HG03354 (cell line): ENCODE measurements around the gene E2F2.
"Not testable (repeated sequence)": the region's sequence is repeated elsewhere in the genome, so short reads cannot be mapped to it uniquely, and the experiment has no call there.

ENCODE experiments used
- ATAC-seq: cut with Tn5 transposase; IDR thresholded peaks from one replicate; pipeline ENCODE4 v1.9.1; 2021; ENCODE audit warnings: mild to moderate bottlenecking; ENCODE audit not compliant: unreplicated experiment, poor library complexity, severe bottlenecking

E2F2 gene

DNA sequence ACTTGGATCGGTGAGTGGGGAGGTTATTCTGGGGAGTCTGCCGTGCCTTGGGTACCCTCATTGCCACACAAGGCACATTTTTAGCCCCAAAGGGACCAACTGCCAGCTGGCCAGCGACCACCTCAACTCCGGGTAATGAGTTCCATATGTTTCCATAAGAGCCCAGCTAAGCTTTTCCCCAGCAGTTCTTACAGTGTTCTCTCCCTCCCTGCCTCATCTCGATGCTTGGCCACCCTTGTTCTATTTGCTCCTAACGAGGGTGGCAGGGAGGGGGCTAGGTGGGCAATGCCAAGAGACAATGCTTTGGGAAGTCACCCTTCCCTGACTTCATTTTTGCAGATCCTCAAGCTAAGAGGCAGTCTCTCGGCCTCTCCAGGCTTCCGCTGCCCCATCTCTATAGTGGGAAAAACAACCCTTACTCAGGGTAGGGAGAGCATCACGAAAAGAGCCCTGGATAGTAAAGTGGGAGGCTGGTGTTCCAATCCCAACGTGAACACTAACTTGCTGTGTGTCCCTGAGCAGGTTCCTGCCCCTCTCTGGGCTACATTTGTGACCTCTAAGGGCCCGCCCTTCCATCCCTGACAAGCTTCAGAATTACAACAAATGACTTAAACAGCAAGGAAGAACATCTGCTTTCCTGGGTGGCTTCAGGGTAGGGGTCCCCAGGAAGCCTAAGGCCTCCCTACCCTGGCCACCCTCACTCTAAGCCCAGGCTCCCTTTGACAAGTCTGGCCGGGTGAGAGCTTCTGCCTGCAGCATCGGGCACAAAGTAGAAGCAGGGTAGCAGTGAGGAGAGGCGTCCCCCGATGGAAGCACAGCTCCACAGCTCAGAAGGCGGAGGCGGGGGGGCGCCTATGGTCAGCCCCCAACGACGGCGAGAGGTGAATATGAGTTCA, 22.4 kb upstream of the E2F2 start:
- ATAC-seq = no peak

DNA sequence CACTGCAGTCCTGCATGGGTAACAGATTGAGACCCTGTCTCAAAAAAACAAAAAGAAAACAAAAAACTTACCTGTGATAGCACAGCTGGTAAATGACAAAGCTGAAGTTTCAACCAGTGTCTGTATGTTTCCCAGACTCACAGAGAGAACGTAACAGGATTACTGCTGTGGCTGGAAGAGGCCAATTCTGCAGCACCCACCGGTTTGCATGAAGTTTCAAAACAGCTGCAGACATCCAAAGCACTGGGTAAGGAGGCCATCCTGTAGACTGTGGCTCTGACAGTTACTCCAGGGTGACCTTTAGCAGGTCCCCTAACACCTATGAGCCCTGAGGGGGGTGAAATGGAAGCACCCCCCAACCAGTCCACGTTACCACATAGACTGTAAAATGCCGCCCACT, 20.8 kb upstream of the E2F2 start:
- ATAC-seq = no peak

DNA sequence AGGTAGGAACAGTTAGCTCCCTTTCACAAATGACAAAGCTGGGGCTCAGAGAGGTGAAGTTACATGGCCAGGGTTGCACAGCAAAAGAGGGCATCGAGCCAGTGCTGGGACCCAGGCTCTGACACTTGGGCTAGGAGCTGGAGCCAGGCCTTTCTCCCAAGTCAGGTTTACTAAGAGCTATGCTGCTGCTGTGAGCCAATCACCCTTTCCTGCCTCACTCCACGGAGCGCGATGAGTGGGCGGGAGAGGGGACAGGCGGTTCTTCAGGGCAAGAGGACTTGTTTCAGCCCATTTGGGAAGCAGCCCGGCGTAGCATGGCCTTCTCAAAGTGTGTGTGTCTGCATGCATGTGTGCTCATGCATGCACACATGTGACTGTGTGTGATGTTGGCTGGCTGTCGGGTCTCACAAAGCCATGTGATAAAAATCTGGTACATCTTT, 17.7 kb upstream of the E2F2 start:
- no peak for ATAC-seq

DNA sequence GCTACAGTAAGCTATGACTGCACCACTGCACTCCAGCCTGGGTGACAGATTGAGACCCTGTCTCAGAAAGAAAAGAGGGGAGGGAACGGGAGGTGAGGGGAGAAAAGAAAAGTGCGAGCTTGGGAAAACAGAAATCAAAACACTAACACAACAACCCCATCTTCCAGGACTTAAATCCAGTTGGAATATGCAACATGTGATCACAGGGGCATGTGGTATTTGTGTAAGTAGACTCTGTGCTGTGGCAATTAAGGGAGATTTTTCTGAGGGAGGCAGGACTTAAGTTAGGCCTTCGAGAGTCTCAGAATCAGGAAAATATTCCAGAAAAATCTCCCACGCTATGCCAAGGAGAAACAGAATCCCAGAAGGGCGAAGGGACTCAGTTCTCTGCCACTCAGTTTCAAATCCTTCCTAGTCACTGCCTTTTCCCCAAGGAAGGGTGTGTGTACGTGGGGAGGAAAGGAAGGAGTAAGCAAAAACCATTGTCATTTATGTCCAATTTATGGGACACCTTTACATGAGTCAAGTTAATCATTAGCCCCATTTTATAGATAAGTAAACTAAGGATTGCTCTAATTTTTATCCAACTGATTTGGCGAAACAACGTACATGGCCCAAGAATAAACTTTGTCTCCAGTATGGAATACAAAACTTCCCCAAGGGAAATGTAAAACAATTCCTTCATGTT, 16.0 kb upstream of the E2F2 start:
- no peak for ATAC-seq

DNA sequence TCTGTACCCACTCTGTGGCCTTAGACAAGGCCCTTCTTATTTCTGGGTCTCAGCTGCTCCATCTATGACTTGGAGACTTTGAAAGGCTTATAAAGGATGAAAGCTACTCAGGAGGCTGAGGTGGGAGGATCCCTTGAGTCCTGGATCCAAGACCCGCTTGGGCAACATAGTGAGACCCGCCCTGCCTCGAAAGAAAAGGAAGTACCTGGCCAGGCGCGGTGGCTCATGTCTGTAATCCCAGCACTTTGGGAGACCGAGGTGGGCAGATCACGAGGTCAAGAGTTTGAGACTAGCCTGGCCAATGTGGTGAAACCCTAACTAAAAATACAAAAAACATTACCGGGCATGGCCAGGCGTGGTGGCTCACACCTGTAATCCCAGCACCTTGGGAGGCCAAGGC, 14.8 kb upstream of the E2F2 start:
- no peak for ATAC-seq

DNA sequence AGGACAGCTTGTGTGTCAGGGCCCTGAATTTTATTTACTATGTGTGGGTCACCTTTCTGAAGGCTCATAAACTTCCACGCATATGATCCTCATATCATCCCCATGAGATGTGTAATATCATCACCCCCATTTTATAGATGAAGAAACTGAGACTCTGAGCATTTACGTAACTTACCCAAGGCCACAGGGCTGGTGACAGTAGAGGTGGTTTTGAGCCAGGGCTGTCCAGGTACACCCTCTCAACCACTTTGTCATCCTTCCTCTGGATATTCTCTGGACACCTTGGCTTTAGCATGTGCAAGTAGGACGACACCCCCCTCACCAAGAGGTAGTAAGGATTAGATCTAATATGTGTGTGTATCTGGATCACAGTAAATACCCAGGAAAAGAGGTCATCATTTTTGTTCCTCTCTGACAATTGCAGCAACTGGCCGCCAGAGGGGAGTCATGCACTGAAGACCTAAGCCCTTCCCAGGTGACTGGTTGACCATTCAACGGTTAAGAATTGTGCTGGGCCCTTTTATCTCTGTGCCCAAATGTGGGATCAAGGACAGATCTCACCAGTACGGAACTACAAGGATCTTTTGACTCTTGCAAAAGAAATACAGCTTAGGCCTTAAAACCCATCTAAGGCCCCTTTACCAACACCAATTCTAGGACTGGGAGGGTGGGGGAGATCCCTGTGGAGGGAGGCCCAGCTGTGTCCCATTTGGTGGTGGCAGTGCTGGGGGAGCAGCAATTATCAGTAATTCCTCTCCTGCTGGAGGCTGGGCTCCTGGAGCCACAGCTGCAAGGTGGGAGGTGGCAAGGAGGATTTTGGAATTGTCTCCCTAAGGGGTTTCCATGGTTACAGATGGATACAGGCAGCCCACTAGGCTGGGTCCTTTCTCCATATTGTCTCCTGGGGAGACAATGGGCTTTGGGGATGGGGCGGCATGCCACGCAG, 13.7 kb upstream of the E2F2 start:
- ATAC-seq = no peak

DNA sequence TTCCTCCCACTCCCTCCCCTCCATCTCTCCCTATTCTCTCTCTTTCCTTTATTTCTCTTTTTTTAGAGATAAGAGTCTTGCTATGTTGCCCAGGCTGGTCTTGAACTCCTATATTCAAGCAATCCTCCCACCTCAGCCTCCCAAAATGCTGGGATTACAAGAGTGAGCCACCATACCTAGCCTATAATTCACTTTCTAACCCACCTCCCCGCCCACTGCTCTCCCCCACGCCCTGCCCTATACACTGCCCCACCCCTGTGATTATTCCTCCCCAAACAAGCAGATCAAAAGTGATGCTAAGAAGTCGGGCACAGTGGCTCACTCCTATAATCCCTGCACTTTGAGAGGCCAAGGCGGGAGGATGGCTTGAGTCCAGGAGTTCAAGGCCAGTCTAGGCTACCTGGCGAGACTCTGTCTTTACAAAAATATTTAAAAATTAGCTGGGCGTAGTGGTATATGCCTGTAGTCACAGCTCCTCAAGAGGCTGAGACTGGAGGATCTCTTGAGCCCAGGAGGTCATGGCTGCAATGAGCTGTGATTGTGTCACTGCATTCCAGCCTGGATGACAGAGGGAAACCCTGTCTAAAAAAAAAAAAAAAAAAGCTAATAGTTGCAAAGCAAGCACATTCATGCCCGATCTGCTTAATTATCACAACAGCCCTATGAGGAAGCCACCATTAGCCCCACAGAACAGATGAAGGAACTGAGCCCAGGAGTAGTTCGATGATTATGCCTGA, 12.8 kb upstream of the E2F2 start:
- no peak for ATAC-seq

DNA sequence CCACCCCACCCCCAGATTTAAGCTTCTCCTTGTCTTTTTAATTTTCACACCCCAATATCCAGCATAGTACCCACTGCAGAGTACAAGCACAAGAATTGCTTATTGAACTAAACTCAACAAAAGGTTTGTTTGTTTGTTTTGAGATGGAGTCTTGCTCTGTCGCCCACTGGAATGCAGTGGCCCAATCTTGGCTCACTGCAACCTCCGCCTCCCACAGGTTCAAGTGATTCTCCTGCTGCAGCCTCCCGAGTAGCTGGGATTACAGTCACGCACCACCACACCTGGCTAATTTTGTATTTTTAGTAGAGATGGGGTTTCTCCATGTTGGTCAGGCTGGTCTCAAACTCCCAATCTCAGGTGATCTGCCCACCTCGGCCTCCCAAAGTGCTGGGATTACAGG, 11.9 kb upstream of the E2F2 start:
- ATAC-seq = not testable (repeated sequence)

DNA sequence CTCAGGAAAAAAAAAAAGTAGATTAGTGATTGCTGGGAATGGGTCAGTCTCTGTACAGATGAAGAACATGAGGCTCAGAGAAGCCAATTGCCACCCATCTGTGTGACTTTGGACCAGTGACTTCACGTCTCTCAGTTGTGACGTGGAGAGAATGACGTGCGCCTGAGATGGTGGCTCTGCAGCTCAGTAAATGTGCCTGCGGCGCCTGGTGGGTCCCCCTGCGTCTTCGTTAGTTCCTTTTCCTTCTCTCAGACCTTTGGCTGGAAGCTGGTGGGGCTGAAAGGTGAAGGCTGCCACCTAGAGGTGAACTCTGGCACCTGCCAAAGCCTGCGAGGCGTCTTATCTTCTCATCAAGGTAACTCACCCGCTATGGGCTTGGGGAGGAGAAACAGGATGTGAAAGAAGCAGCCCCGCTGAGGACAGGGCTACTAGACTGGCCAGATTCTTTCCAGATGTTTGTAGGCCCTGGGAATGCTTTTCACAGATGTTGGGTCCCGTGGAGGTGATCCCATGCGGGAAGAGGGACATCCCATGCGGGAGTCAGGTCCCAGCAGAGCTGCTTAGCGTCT, 8.7 kb upstream of the E2F2 start:
- ATAC-seq = peak; percentile 79

DNA sequence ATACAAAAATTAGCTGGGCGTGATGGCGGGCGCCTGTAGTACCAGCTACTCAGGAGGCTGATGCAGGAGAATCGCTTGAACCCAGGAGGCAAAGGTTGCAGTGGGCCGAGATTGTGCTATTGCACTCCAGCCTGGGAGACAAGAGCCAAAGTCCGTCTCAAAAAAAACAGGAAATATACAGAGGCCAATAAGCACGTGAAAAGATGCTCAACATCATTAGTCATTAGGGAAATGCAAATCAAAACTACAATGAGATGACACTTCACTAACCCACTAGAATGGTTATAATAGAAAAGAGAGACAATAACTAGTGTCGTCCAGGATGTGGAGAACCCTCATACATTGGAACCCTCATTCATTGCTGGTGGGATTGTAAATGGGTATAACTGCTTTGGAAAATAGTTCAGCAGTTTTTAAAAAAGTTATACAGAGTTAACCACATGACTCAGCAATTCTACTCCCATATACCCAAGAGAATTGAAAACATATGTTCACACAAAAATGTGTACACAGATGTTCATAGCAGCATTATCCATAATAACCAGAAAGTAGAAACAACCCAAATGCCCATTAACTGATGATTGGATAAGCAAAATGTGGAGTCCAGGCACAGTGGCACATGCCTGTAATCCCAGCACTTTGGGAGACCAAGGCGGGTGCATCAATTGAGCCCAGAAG, 6.4 kb upstream of the E2F2 start:
- ATAC-seq = no peak

DNA sequence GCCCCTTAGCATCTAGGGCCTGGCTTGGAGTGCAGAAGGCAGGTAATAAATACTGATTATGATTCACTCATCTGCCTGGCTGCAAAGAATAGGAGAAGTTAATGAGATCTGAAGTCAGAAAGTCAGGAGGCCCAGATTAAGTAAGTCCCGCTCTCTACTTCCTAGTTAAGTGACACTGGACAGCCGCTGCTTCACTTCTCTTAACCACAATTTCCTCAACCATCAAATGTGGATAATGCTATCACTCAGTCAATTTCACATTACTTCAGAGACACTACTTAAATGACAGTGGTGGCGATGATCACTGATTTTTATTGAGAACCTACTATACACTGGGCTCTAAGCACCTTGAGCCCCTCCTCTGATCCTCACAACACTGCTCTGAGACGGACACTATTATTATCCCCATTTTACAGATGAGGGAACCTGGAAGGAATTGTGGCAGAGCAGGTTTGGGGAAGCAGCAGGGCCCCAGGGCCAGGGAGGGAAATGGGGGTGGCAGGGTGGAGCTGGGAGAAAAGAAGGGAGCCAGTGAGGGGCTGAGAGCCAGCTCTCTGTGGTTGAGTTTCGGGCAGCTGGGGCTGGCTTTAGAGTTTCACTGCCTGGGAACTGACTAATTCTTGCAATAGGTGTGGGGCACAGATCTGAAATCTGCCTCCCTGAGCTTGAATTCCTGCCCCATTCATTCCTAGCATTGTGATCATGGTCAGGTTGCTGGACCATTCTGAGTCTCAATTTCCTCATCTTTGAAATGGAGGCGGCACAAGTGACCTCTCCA, 2.4 kb upstream of the E2F2 start:
- ATAC-seq = no peak

DNA sequence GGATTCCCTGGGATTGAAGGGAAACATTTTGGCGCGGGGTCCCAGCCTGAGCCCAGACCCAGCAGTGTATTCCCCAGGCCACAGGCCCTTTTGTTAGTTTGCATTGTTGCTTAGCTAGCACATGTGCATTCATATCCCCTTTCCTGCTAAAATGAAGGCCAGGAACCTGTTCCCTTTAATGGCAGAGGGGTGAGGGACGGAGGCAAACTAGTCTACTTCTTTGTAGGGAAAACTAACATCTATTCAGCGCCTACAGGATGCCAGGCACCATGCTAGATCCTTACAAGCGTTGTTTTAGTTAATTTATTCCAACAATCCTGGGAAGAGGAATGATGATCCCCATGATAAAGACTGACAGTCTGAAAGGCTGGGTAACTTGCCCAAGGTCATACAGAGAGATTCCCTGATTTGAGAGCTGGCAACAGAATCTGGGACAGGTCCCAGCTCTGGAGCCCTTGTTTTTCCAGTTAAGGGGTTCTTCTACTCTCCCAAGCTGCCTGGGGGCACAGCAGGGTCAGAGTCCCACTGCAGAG, 595 bp upstream of the E2F2 start:
- no peak for ATAC-seq

DNA sequence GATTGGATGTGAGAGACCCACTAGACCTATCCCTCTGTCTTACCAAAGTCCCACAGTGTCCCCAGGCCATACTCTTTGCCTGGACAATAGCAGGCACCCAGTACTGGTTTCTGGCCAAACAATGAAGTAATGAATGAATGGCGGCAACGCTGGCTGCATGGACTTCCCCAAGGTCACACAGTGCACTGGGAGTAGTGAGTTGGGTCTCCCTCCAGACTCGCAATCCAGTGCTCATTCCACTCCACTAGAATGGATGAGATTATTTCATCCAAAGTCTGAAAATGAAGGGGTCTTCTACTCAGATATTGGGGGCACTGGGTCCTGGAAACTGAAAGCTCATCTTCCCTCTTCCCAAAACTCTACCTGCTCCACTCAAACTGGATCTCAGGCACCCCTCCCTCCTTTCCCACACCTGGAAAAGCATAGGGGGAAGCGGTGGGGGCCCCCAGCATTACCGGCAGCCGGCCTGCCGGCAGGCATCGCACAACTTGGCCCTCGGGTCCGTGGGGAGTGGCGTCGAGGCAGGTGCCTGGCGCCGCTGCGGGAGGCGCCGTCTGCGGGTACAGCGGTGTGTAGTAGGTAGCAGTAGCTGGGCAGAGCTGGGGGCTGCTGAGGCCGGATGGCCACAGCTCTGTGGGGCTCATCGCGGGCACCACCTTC, 816 bp downstream of the E2F2 start:
- peak; percentile 15 for ATAC-seq

DNA sequence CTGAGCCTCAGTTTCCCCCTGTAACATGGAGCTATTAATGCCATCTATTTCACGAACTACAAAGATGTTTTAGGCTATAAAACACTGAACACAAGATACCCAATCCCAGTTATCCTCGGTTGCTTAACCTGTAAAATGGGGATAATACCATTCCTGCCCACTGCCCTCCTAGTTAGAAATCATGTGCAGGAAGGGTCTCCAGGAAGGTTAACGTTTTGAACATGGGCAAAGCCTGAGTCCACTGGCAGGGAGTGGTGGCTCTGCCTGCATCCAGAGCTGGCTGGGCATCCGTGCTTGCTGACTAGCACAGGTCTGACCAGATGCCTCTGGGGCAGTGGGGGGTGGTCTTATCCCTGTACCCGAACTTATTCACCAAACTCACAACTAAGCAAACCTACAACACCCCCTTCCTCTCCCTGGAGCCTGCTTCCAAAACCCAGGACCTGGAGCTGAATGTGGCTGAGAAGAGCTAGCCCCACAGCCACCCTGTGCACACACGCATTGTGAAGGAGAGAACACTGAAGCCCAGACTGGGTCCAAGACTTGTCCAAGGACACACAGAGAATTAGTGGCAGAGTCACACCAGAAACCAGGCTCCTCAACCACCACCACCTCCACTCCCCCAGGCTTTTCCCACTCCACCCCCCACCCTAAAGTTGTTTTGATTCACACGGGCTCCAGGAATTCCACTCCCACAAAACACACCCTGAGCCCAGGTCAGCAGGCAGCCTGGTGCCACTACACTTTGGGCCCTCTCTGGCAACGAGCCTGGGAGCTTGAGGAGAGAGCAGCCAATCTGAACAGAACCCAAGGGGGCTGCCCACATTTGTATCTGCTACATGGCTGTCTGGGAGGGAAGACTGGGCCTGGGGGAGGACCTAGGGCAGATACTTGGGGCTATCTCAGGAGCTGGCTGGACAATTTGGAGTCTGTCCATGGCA, 1.6 kb downstream of the E2F2 start:
- ATAC-seq = no peak

DNA sequence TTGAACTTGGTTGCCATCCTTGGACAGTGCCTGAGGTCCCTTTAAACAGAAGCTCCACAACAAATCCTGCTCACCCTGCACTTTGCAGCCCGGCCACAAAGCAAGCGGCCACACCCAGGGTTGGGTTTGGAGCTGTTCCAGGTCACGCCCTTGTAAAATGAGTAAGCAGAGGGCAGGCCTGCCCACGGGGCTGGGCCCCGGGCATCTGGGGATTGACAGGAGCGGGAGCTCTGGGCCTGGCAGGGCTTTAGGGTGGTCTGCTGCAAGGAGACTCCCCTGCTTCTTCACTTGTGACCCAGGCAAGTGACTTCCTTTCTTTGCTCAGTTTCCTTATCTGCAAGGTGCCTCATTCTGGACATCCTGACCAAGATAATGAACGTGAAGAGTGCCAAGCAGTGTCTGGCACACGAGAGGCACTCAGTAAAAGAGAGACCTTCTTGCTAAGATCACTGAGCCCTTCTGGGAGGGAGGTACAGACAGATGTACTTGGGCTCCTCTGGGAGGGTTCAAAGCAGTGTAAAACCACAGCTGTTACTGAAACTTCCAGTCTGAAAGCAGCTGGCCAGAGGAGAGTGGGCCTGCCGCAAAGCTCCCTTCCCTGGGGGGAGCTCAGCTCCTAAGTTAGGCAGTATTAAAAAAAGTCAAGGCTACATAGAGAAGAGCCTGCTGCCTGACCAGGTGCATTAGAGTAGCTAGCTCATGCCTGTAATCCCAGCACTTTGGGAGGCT, 2.6 kb downstream of the E2F2 start:
- ATAC-seq = peak; percentile 45

DNA sequence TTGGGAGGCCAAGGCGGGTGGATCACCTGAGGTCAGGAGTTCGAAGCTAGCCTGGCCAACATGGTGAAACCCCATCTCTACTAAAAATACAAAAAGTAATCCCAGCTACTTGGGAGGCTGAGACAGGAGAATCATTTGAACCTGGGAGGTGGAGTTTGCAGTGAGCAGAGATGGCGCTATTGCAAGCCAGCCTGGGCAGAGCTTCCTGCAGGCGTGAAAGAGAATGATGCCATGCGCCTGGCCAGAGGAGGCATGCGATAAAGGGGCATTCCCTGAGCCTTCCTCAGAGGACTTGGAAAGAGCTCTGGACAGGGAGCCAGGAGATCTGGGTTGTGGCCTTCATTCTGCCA, 3.2 kb downstream of the E2F2 start:
- no peak for ATAC-seq
